ENCODE results near the gene PODNL1.
"Not testable (repeated sequence)": the region's sequence is repeated elsewhere in the genome, so short reads cannot be mapped to it uniquely, and the experiment has no call there.

The PODNL1 gene

DNA sequence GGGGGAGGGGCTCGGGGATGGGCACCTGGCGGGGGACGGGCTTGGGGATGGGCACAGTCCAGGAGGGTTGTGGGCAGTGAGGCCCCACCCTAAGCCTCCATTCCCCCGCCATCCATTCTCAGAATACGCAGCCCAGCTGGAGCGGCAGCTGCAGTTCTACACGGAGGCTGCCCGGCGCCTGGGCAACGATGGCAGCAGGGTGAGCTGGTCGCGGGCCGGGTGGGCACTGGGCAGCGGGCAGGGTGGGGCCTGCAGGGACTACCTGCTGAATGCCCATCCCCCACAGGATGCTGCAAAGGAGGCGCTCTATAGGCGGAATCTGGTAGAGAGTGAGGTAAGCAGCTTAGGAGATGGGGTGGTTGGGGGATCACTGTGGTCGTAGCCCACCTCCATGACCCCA, 8.3 kb downstream of the PODNL1 start:
- H3K36me3 ChIP-seq (ENCODE audit: control insufficient read depth in 4 of 4, insufficient read depth in 4 of 4, low read length in 3 of 4) = peaks cover 3 to 39% (median 22%) of the 10 kb centered on the region in 4 experiments
- H3K9me3 ChIP-seq (ENCODE audit: control extremely low read depth in 1 of 5, control insufficient read depth in 4 of 5, insufficient read depth in 2 of 5, low read depth in 1 of 5, low read length in 4 of 5) = no peaks in the 10 kb centered on the region
- 97% methylated on average over 12 of the region's 17 CpGs for WGBS (ENCODE audit: insufficient coverage)
- H3K4me1 ChIP-seq (ENCODE audit: control extremely low read depth in 1 of 4, control insufficient read depth in 4 of 4, insufficient read depth in 4 of 4, low read length in 3 of 4) = peaks cover 0 to 5% (median 0%) of the 10 kb centered on the region in 4 experiments
- no peak for DNase-seq
- ChIA-PET CTCF (interaction anchor here (0.8 kb wide), 1 partner anchor 9 kb away, joined by 3 read pairs; no protein-coding TSS in a partner anchor), POLR2A (no interaction called here)
- H3K4me3 ChIP-seq (ENCODE audit: control insufficient read depth in 1 of 7, extremely low read depth in 1 of 7, insufficient read depth in 4 of 7, low read depth in 2 of 7, low read length in 6 of 7) = no peak overlapping the region
- H3K27ac ChIP-seq (ENCODE audit: insufficient read depth in 1 of 2, low read depth in 1 of 2, low read length in 2 of 2, poor library complexity in 1 of 2, severe bottlenecking in 2 of 2) = no peak overlapping the region
- no peaks in the 10 kb centered on the region for H3K27me3 ChIP-seq (replicated peaks in 2 of 5; ENCODE audit: control insufficient read depth in 4 of 5, insufficient read depth in 5 of 5, low read length in 4 of 5)

GRCh38 chr19:13929340-13929739, 8.9 kb downstream of the PODNL1 start:
- DNase-seq = no peak
- H3K4me3 ChIP-seq (ENCODE audit: control insufficient read depth in 1 of 7, extremely low read depth in 1 of 7, insufficient read depth in 4 of 7, low read depth in 2 of 7, low read length in 6 of 7) = no peak overlapping the region
- CTCF ChIA-PET = interaction anchor here (0.8 kb wide), 1 partner anchor 9 kb away, joined by 3 read pairs; no protein-coding TSS in a partner anchor
- no peaks in the 10 kb centered on the region for H3K27me3 ChIP-seq (replicated peaks in 2 of 5; ENCODE audit: control insufficient read depth in 4 of 5, insufficient read depth in 5 of 5, low read length in 4 of 5)
- 91% methylated on average over 6 of the region's 12 CpGs for WGBS (ENCODE audit: insufficient coverage)
- no peaks in the 10 kb centered on the region for H3K4me1 ChIP-seq (ENCODE audit: control extremely low read depth in 1 of 4, control insufficient read depth in 4 of 4, insufficient read depth in 4 of 4, low read length in 3 of 4)
- peaks cover 3 to 44% (median 24%) of the 10 kb centered on the region in 4 experiments for H3K36me3 ChIP-seq (ENCODE audit: control insufficient read depth in 4 of 4, insufficient read depth in 4 of 4, low read length in 3 of 4)
- no peak overlapping the region for H3K27ac ChIP-seq (ENCODE audit: insufficient read depth in 1 of 2, low read depth in 1 of 2, low read length in 2 of 2, poor library complexity in 1 of 2, severe bottlenecking in 2 of 2)
- no peaks in the 10 kb centered on the region for H3K9me3 ChIP-seq (ENCODE audit: control extremely low read depth in 1 of 5, control insufficient read depth in 4 of 5, insufficient read depth in 2 of 5, low read depth in 1 of 5, low read length in 4 of 5)
- POLR2A ChIA-PET = no interaction called here

DNA sequence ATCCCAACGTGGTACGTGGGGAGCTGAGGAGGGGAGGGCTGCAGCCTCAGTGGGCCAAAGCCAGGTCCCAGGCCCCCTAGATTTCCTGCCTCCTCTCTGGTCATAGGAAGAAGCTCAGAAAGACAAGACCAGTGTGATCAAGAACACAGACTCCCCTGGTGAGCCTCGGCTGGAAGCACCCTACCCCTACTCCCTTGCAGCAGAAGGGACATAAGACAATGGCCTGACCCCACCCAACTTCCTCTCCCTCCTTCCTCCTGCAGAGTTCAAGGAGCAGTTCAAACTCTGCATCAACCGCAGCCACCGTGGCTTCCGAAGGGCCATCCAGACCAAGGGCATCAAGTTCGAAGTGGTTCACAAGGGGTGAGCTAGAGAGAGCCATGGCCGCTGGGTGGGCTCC, 11.5 kb downstream of the PODNL1 start:
- no peak overlapping the region for H3K27ac ChIP-seq (ENCODE audit: insufficient read depth in 1 of 2, low read depth in 1 of 2, low read length in 2 of 2, poor library complexity in 1 of 2, severe bottlenecking in 2 of 2)
- CTCF ChIA-PET = interaction anchor here (2.3 kb wide), 1 partner anchor 10 kb away, joined by 7 read pairs; no protein-coding TSS in a partner anchor
- no peak for DNase-seq
- H3K9me3 ChIP-seq (ENCODE audit: control extremely low read depth in 1 of 5, control insufficient read depth in 4 of 5, insufficient read depth in 2 of 5, low read depth in 1 of 5, low read length in 4 of 5) = no peaks in the 10 kb centered on the region
- WGBS (ENCODE audit: insufficient coverage) = 89% methylated on average over 3 of the region's 8 CpGs
- H3K27me3 ChIP-seq (replicated peaks in 2 of 5; ENCODE audit: control insufficient read depth in 4 of 5, insufficient read depth in 5 of 5, low read length in 4 of 5) = no peaks in the 10 kb centered on the region
- no peak overlapping the region for H3K4me3 ChIP-seq (ENCODE audit: control insufficient read depth in 1 of 7, extremely low read depth in 1 of 7, insufficient read depth in 4 of 7, low read depth in 2 of 7, low read length in 6 of 7)
- POLR2A ChIA-PET = no interaction called here
- no peaks in the 10 kb centered on the region for H3K4me1 ChIP-seq (ENCODE audit: control extremely low read depth in 1 of 4, control insufficient read depth in 4 of 4, insufficient read depth in 4 of 4, low read length in 3 of 4)
- H3K36me3 ChIP-seq (ENCODE audit: control insufficient read depth in 4 of 4, insufficient read depth in 4 of 4, low read length in 3 of 4) = peaks cover 8 to 59% (median 39%) of the 10 kb centered on the region in 4 experiments

DNA sequence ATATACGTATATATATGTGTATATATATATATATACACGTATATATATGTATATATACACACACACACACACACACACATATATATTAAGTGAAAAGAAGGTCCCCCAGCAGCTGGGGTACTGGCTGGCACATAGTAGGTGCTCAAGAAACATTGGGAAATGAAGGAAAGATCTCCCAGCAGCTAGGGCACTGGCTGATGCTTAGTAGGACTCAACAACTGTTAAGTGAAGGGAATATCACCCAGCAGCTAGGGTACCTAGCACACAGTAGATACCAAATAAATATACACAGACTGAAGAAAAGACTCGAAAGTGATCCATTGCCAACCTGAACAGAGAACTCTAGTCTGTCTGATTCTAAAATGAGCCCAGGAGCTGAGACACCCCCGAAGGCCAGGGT, 12.2 kb downstream of the PODNL1 start:
- Histone ChIP-seq H3K27me3 (replicated peaks in 2 of 5; ENCODE audit: control insufficient read depth in 4 of 5, insufficient read depth in 5 of 5, low read length in 4 of 5) (no peaks in the 10 kb centered on the region), H3K36me3 (ENCODE audit: control insufficient read depth in 4 of 4, insufficient read depth in 4 of 4, low read length in 3 of 4) (peaks cover 9 to 61% (median 42%) of the 10 kb centered on the region in 4 experiments), H3K27ac (ENCODE audit: insufficient read depth in 1 of 2, low read depth in 1 of 2, low read length in 2 of 2, poor library complexity in 1 of 2, severe bottlenecking in 2 of 2) (no peak overlapping the region), H3K4me1 (ENCODE audit: control extremely low read depth in 1 of 4, control insufficient read depth in 4 of 4, insufficient read depth in 4 of 4, low read length in 3 of 4) (no peaks in the 10 kb centered on the region), H3K9me3 (ENCODE audit: control extremely low read depth in 1 of 5, control insufficient read depth in 4 of 5, insufficient read depth in 2 of 5, low read depth in 1 of 5, low read length in 4 of 5) (peaks cover 0 to 2% (median 0%) of the 10 kb centered on the region in 5 experiments), H3K4me3 (ENCODE audit: control insufficient read depth in 1 of 7, extremely low read depth in 1 of 7, insufficient read depth in 4 of 7, low read depth in 2 of 7, low read length in 6 of 7) (no peak overlapping the region)
- ChIA-PET CTCF (interaction anchor here (0.6 to 2.3 kb wide), 3 partner anchors 8 to 1414 kb away, joined by 3 to 7 read pairs (median 3); no protein-coding TSS in a partner anchor), POLR2A (interaction anchor here (0.6 kb wide), 1 partner anchor 214 kb away, joined by 4 read pairs; no protein-coding TSS in a partner anchor)
- WGBS (ENCODE audit: insufficient coverage) = 83% methylated on average over 1 of the region's 4 CpGs
- DNase-seq = no peak

DNA sequence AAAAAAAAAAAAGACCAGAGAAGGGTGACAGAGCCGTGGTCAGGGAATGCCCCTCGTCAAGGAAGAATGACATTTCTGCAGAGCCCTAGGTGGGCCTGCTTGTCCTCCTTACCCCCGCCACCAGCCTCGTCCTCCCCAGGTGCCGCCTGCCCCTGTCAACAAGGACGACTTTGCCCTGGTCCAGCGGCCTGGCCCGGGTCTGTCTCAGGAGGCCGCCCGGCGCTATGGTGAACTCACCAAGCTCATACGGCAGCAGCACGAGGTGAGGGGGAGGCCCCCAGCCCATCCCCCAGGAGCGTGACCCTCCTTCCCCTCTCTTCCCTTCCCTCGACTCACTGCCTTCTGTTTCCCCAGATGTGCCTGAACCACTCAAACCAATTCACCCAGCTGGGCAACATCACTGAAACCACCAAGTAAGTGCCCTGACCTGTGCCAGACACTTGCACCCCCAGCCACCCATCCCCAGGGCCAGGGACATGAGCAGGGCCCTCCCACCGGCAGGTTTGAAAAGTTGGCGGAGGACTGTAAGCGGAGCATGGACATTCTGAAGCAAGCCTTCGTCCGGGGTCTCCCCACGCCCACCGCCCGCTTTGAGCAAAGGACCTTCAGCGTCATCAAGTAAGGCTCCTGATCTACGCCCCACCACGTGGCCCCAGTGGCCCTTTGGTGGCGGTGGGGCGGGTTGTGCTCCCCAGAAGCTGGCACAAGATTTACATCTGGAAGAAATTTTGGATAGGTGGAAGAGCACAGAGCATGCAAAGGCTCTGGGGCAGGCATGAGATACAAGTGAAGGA, 14.8 kb downstream of the PODNL1 start:
- H3K4me1 ChIP-seq (ENCODE audit: control extremely low read depth in 1 of 4, control insufficient read depth in 4 of 4, insufficient read depth in 4 of 4, low read length in 3 of 4) = no peaks in the 10 kb centered on the region
- peaks cover 16 to 72% (median 53%) of the 10 kb centered on the region in 4 experiments for H3K36me3 ChIP-seq (ENCODE audit: control insufficient read depth in 4 of 4, insufficient read depth in 4 of 4, low read length in 3 of 4)
- CTCF ChIA-PET = interaction anchor here (0.6 to 1.6 kb wide), 2 partner anchors 10 to 118 kb away, joined by 3 to 5 read pairs; no protein-coding TSS in a partner anchor
- no peak overlapping the region for H3K27ac ChIP-seq (ENCODE audit: insufficient read depth in 1 of 2, low read depth in 1 of 2, low read length in 2 of 2, poor library complexity in 1 of 2, severe bottlenecking in 2 of 2)
- POLR2A ChIA-PET = no interaction called here
- 96% methylated on average over 23 of the region's 28 CpGs for WGBS (ENCODE audit: insufficient coverage)
- no peak overlapping the region for H3K4me3 ChIP-seq (ENCODE audit: control insufficient read depth in 1 of 7, extremely low read depth in 1 of 7, insufficient read depth in 4 of 7, low read depth in 2 of 7, low read length in 6 of 7)
- no peak for DNase-seq
- H3K27me3 ChIP-seq (replicated peaks in 2 of 5; ENCODE audit: control insufficient read depth in 4 of 5, insufficient read depth in 5 of 5, low read length in 4 of 5) = no peaks in the 10 kb centered on the region
- peaks cover 0 to 8% (median 5%) of the 10 kb centered on the region in 5 experiments for H3K9me3 ChIP-seq (ENCODE audit: control extremely low read depth in 1 of 5, control insufficient read depth in 4 of 5, insufficient read depth in 2 of 5, low read depth in 1 of 5, low read length in 4 of 5)

DNA sequence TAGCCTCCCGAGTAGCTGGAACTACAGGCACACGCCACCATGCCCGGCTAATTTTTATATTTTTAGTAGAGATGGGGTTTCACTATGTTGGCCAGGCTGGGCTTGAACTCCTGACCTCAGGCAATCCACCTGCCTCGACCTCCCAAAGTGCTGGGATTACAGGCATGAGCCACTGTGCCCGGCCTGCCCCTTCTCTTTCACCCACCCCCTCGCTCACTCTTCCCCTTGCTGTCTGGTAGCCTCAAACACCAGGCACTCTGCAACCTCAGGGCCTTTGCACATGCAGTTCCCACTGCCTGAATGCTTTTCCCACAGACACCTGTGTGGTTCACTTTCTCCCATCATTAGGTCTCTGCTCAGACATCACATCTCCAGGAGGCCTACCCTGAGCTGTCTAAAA, 16.1 kb downstream of the PODNL1 start:
- H3K4me1 ChIP-seq (ENCODE audit: control extremely low read depth in 1 of 4, control insufficient read depth in 4 of 4, insufficient read depth in 4 of 4, low read length in 3 of 4); DNase-seq; H3K27me3 ChIP-seq (replicated peaks in 2 of 5; ENCODE audit: control insufficient read depth in 4 of 5, insufficient read depth in 5 of 5, low read length in 4 of 5); H3K4me3 ChIP-seq (ENCODE audit: control insufficient read depth in 1 of 7, extremely low read depth in 1 of 7, insufficient read depth in 4 of 7, low read depth in 2 of 7, low read length in 6 of 7); H3K27ac ChIP-seq (ENCODE audit: insufficient read depth in 1 of 2, low read depth in 1 of 2, low read length in 2 of 2, poor library complexity in 1 of 2, severe bottlenecking in 2 of 2); H3K9me3 ChIP-seq (ENCODE audit: control extremely low read depth in 1 of 5, control insufficient read depth in 4 of 5, insufficient read depth in 2 of 5, low read depth in 1 of 5, low read length in 4 of 5): not testable (repeated sequence)
- H3K36me3 ChIP-seq (ENCODE audit: control insufficient read depth in 4 of 4, insufficient read depth in 4 of 4, low read length in 3 of 4) = peaks cover 13 to 69% (median 50%) of the 10 kb centered on the region in 4 experiments
- POLR2A ChIA-PET = interaction anchor here (0.6 kb wide), 1 partner anchor 61 kb away, joined by 3 read pairs; no protein-coding TSS in a partner anchor
- CTCF ChIA-PET = interaction anchor here (0.8 to 1.6 kb wide), 4 partner anchors 10 to 43 kb away, joined by 3 to 5 read pairs (median 4); partner anchors contain the start of gene BRME1
- WGBS (ENCODE audit: insufficient coverage) = 100% methylated on average over 3 of the region's 6 CpGs

All from common myeloid progenitor, CD34-positive (primary cell).